B cell (primary cell): Measurements from ENCODE around the gene SUV39H2.
"Not testable (repeated sequence)": the region's sequence is repeated elsewhere in the genome, so short reads cannot be mapped to it uniquely, and the experiment has no call there.

Experiments
- EZH2 ChIP-seq: IDR thresholded peaks from 2 replicates; pipeline ENCODE4 v1.6.1; 2012; ENCODE audit warnings: borderline replicate concordance, low read depth, mild to moderate bottlenecking, moderate library complexity, low read length; ENCODE audit not compliant: insufficient read depth, poor library complexity, severe bottlenecking
- TF ChIP-seq, protein P1 (sequence below): fragments of 200-600 bp; IDR thresholded peaks from one replicate; pipeline ENCODE4 v1.8.0; 2022; ENCODE audit warnings: antibody characterized with exemption, mild to moderate bottlenecking

- TF ChIP-seq, protein P1, sequence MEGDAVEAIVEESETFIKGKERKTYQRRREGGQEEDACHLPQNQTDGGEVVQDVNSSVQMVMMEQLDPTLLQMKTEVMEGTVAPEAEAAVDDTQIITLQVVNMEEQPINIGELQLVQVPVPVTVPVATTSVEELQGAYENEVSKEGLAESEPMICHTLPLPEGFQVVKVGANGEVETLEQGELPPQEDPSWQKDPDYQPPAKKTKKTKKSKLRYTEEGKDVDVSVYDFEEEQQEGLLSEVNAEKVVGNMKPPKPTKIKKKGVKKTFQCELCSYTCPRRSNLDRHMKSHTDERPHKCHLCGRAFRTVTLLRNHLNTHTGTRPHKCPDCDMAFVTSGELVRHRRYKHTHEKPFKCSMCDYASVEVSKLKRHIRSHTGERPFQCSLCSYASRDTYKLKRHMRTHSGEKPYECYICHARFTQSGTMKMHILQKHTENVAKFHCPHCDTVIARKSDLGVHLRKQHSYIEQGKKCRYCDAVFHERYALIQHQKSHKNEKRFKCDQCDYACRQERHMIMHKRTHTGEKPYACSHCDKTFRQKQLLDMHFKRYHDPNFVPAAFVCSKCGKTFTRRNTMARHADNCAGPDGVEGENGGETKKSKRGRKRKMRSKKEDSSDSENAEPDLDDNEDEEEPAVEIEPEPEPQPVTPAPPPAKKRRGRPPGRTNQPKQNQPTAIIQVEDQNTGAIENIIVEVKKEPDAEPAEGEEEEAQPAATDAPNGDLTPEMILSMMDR: not testable (repeated sequence)
- not testable (repeated sequence) for TF ChIP-seq EZH2
Observed at GRCh38 chr10:14938971-14939370, 60.3 kb downstream of the SUV39H2 start.
